HG03039 (cell line): ENCODE measurements around the gene PPP1R7.

ENCODE experiments used
- ATAC-seq: cut with Tn5 transposase; IDR thresholded peaks from one replicate; pipeline ENCODE4 v1.9.1; 2021; ENCODE audit warnings: mild to moderate bottlenecking, moderate library complexity; ENCODE audit not compliant: unreplicated experiment

The PPP1R7 gene

GRCh38 chr2:241207641-241208040 is 57.4 kb downstream of the PPP1R7 start:
- ATAC-seq, result no peak

DNA sequence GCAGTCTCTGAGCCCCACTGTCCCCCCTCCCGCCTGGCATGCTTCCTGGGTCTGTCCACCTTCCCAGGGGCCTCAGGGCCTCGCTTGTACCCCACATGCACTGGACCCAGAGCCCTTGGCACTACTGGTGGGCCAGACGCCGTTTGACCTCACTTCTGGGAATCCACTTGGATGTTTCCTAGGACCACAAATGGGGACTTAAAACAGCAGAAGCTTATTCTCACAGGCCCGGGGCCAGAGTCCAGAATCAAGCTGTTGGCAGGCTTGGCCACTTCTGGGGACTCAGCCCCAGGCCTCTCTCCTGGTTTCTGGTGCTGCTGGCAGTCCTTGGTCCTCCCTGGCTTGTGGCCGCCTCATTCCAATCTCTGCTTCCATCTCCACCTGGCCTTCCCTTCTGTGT is 57.8 kb downstream of the PPP1R7 start:
- no peak for ATAC-seq

GRCh38 chr2:241209271-241209670 is 59.0 kb downstream of the PPP1R7 start:
- no peak for ATAC-seq

DNA sequence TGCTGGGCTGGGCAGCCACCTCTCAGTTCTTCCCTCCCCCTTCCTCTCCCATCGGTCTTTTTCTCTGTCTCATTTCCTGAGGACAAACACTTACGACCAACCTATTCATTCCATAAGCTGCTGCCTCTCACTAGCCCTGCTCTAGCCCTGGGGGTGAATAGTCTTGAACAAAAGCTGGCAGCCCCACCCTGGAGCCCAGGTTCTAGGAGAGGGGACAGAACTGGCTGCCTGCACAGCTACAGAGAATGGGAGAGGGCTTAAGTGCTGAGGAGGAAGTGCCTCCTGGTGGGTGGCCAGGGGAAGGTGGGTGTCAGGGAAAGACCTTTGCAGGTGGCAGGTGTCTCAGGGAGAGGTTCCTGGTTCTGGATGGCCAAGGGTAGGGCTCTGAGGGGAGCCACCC is 61.0 kb downstream of the PPP1R7 start:
- ATAC-seq, result no peak

GRCh38 chr2:241213041-241213440 is 62.8 kb downstream of the PPP1R7 start:
- no peak for ATAC-seq

GRCh38 chr2:241213567-241213966 is 63.3 kb downstream of the PPP1R7 start:
- ATAC-seq, result no peak

DNA sequence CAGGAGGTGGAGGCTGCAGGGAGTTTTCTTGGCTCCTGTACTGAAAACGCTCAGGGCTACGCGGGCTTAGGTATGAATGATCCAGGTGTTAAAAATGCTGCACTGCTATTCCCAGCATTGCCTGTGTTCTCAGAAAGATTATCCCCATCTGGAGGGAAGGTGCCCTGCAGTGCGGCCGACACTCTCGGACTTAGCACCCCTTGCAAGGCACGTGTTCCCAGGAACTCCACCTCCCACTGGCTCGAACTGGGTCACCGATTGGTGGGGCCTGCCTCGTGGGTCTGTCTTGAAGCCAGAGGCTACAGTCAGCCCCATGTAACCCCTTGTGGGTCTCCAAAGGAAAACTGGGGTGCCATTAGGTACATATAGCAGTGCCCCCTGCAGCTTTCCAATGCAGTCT is 63.9 kb downstream of the PPP1R7 start:
- no peak for ATAC-seq

DNA sequence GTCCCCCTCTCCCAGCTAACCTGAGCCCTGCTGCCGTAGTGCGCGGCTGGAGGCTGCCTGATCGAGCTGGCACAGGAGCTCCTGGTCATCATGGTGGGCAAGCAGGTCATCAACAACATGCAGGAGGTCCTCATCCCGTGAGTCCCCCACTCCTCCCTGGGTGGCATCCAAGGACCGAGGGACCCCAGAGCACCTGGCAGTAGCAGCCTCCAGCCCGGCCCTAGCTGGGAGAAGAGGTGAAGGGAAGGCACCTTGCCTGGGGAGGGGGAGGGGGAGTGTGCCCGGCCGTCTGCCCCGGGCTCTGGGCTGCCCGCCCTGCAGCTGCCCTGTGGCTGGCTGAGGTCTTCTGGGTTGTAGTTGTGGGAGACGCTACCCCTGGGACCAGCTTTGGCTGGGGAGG is 64.5 kb downstream of the PPP1R7 start:
- ATAC-seq, result no peak

GRCh38 chr2:241215421-241215820 is 65.2 kb downstream of the PPP1R7 start:
- ATAC-seq, result no peak

DNA sequence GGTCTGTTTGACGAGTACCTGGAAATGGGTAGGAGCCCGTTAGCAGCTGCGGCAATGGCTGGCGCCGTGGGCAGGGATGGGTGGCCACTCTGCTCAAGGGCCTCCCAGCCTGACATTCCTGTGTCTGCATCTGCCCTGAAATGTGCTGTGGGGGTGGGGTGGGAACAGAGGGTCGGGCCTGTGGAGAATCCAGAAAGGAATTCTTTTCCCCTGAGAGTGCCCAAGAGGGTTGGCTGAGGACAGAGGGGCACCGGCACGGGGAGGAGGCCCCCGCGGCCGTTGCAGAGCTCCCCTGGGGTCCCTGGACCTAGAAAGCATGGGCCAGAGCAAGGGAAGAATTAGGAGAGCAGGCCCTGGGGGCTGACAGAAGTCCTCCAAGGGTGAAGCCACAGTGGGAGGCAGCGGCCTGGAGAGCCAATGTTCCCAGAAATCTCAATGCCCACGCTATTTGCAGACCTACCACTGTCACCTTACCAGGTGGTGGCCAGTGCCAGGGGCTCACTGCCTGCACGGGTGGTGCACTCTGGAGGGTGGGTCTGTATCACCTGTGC is 66.0 kb downstream of the PPP1R7 start:
- ATAC-seq, result no peak

- ATAC-seq, result no peak
These were observed 67.2 kb downstream of the PPP1R7 start for GRCh38 chr2:241217320-241218031.

GRCh38 chr2:241218131-241219029 is 68.1 kb downstream of the PPP1R7 start:
- no peak for ATAC-seq

DNA sequence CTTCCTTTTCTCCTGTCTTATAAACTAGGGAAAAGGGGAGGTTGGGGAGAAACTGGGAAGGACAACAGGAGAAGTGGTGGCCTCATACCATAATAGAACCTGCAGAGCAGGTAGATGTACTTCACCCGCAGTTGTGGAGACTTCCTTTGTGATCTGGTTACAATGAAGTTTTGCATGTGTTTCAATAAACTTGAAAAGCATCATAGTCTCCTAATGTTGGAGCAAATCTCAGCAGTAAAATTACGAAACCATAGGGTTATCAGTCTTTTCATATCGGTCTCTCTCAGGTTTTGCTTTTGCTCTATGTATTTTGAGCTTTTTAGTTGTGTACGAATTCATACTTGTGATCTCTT is 68.7 kb downstream of the PPP1R7 start:
- no peak for ATAC-seq

GRCh38 chr2:241219856-241220356 is 69.6 kb downstream of the PPP1R7 start:
- ATAC-seq, result no peak

- ATAC-seq, result no peak
These were observed 73.1 kb downstream of the PPP1R7 start for GRCh38 chr2:241223211-241224017.

DNA sequence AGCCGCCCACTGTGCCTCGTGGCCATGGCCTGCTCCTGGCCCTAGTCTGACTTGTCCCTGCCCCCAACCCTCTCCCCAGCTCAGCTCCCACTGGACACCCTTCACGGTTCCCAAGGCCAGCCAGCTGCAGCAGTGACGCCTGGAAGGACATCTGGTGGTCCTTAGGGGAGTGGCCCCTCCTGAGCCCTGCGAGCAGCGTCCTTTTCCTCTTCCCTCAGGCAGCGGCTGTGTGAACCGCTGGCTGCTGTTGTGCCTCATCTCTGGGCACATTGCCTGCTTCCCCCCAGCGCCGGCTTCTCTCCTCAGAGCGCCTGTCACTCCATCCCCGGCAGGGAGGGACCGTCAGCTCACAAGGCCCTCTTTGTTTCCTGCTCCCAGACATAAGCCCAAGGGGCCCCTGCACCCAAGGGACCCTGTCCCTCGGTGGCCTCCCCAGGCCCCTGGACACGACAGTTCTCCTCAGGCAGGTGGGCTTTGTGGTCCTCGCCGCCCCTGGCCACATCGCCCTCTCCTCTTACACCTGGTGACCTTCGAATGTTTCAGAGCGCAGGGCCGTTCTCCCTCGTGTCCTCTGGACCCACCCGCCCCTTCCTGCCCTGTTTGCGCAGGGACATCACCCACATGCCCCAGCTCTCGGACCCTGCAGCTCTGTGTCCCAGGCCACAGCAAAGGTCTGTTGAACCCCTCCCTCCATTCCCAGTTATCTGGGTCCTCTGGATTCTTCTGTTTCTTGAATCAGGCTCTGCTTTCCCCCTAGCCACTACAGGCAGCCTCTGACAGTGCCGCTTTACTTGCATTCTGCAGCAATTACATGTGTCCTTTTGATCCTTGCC is 74.0 kb downstream of the PPP1R7 start:
- ATAC-seq, result no peak

DNA sequence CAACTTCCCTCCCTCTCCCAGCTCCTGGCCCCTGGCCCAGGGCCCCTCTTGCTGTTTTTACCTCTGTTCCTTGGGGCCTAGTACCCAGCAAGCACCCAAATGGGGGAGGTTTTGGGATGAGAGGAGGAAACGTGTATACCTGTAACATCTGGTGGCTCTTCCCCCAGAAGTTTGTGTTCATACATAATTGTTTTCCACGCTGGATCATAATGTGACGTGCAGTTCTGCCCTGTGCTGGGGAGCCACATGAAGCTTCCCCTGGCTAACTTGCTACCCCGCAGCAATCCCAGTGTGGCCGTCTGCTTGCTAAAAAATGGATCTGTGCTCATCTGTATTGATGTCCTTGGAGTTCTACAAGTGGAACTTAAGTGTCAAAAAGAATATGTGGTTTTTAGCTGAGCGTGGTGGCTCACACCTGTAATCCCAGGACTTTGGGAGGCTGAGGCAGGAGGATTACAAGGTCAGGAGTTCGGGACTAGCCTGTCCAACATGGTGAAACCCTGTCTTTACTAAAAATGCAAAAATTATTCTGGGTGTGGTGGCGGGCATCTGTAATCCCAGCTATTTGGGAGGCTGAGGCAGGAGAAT is 74.7 kb downstream of the PPP1R7 start:
- no peak for ATAC-seq

GRCh38 chr2:241225545-241225944 is 75.3 kb downstream of the PPP1R7 start:
- no peak for ATAC-seq

DNA sequence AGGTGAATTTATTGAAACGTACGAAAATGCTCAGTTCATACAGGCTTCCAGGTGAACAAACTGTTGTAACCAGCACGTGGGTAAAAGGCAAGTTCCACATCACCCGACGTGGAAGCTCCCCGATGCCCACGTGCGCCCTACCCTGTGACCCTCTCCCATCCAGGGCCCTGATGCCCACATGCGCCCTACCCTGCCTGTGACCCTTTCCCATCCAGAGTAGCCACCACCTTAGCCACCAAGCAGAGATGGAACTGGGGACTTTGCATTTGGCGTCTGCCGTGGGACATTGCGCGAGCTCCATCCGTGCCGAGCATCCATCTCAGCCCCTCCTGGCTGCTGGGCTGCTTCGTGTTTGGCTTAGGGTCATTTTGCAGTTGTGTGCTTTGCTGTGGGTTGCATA is 75.7 kb downstream of the PPP1R7 start:
- no peak for ATAC-seq
